PC-9 (cell line): ENCODE measurements around the gene CDH20. TPM values are rescaled to one million over a fixed set of nuclear protein-coding genes. Genes with fewer than 3 reads are reported as not detected.

ENCODE experiments used
- BruUV-seq: library from RNA; stranded (reverse); fragments of 400-500 nt; replicated peaks from 2 replicates; lab custom pipeline; 2021; lab: Mats Ljungman, UMichigan
- CTCF ChIA-PET: fragments of 300-600 bp; sonication (Branson Sonifier 250); formaldehyde crosslinking; loops from one replicate; lab custom pipeline; 2022; ENCODE audit warnings: antibody characterized with exemption; lab: Charles Lee
- POLR2A ChIA-PET: fragments of 300-600 bp; sonication (Branson Sonifier 250); formaldehyde crosslinking; loops from one replicate; lab custom pipeline; 2022; ENCODE audit warnings: antibody characterized with exemption; ENCODE audit not compliant: unreplicated experiment; lab: Charles Lee
- DNase-seq, 2 experiments: peaks; one replicate each; pipeline versions ENCODE4 v3.0.0 to v3.0.0-alpha.2; 2015 to 2022; ENCODE audit warnings: mixed read lengths in 1 of 2
- H2AFZ ChIP-seq: fragments of 200-600 bp; sonication (generic); 2 replicates; pipeline ENCODE4 v1.8.1; 2017; ENCODE audit warnings: antibody characterized with exemption
- H3F3A ChIP-seq: fragments of 200-600 bp; sonication (generic); 2 replicates; pipeline ENCODE4 v1.8.1; 2017; ENCODE audit warnings: antibody characterized with exemption, mild to moderate bottlenecking, low read depth; ENCODE audit not compliant: insufficient read depth
- H3K27ac ChIP-seq: fragments of 200-600 bp; sonication (generic); 2 replicates; pipeline ENCODE4 v1.6.1; 2016; ENCODE audit warnings: mixed run types
- H3K27me3 ChIP-seq: fragments of 200-600 bp; sonication (generic); 2 replicates; pipeline ENCODE4 v1.6.1; 2016; ENCODE audit warnings: low read depth, mixed run types; ENCODE audit not compliant: insufficient read depth
- H3K36me3 ChIP-seq: fragments of 200-600 bp; sonication (generic); 2 replicates; pipeline ENCODE4 v1.6.1; 2016; ENCODE audit warnings: low read depth, mixed run types
- H3K4me1 ChIP-seq: fragments of 200-600 bp; sonication (generic); replicated peaks from 2 replicates; pipeline ENCODE4 v1.6.1; 2016; ENCODE audit warnings: mixed run types; ENCODE audit not compliant: insufficient read depth
- H3K4me2 ChIP-seq: fragments of 200-600 bp; sonication (generic); 2 replicates; pipeline ENCODE4 v1.6.1; 2017; ENCODE audit warnings: mixed run types
- H3K4me3 ChIP-seq: fragments of 200-600 bp; sonication (generic); 2 replicates; pipeline ENCODE4 v1.6.1; 2016; ENCODE audit warnings: mixed run types
- H3K79me2 ChIP-seq: fragments of 200-600 bp; sonication (generic); 2 replicates; pipeline ENCODE4 v1.6.1; 2017; ENCODE audit warnings: low read depth, mixed run types
- H3K9me2 ChIP-seq: fragments of 200-600 bp; sonication (generic); 2 replicates; pipeline ENCODE4 v1.8.1; 2017; ENCODE audit warnings: mild to moderate bottlenecking; ENCODE audit not compliant: insufficient read depth
- H3K9me3 ChIP-seq: fragments of 200-600 bp; sonication (generic); 2 replicates; pipeline ENCODE4 v1.8.1; 2016; ENCODE audit warnings: low read depth; ENCODE audit not compliant: insufficient read depth
- H4K20me1 ChIP-seq: fragments of 200-600 bp; sonication (generic); 2 replicates; pipeline ENCODE4 v1.8.1; 2017; ENCODE audit not compliant: insufficient read depth
- CTCF ChIP-seq: fragments of 200-600 bp; sonication (generic); conservative IDR thresholded peaks from 2 replicates; pipeline ENCODE4 v1.6.1; 2017; ENCODE audit warnings: mixed run types, antibody characterized with exemption, mild to moderate bottlenecking, moderate library complexity
- EZH2 ChIP-seq: fragments of 200-600 bp; sonication (generic); IDR thresholded peaks from 2 replicates; pipeline ENCODE4 v1.8.0; 2017; ENCODE audit warnings: antibody characterized with exemption, low read depth
- intact Hi-C: fragments of 100-400 bp; cut with micrococcal nuclease; formaldehyde crosslinking; loops from one replicate; pipeline ENCODE4 v1.10.0; 2022; ENCODE audit not compliant: unreplicated experiment
- total RNA-seq: library from RNA; stranded (reverse); gene quantifications from 2 replicates; pipeline ENCODE4 v1.2.3, GENCODE V29; 2021

CDH20 gene
- total RNA-seq, 1 experiment from 2014 or later, result not detected

GRCh38 chr18:61596296-61596695 lies 263.1 kb downstream of the CDH20 start:
- no peak overlapping the region for H3K27ac ChIP-seq
- H3K9me3 ChIP-seq, result no peaks in the 10 kb centered on the region
- no peaks in the 10 kb centered on the region for H3K27me3 ChIP-seq
- no peaks in the 10 kb centered on the region for H4K20me1 ChIP-seq
- no peak overlapping the region for H3K4me2 ChIP-seq
- intact Hi-C loops, result no loop called here
- TF ChIP-seq CTCF, result no peak
- no peak for TF ChIP-seq EZH2
- H3F3A ChIP-seq, result no peaks in the 10 kb centered on the region
- no peak overlapping the region for H3K4me3 ChIP-seq
- ChIA-PET CTCF (no interaction called here), POLR2A (no interaction called here)
- no peaks in the 10 kb centered on the region for H3K79me2 ChIP-seq
- H2AFZ ChIP-seq, result no peak overlapping the region
- no peaks in the 10 kb centered on the region for H3K4me1 ChIP-seq
- no peaks in the 10 kb centered on the region for H3K36me3 ChIP-seq
- H3K9me2 ChIP-seq, result no peaks in the 10 kb centered on the region
- DNase-seq, result no peak
- BruUV-seq, result no TSS peak

GRCh38 chr18:61597316-61597715 lies 264.1 kb downstream of the CDH20 start:
- Histone ChIP-seq H4K20me1 (no peaks in the 10 kb centered on the region), H3K27ac (no peak overlapping the region), H2AFZ (no peak overlapping the region), H3K4me3 (no peak overlapping the region), H3K4me1 (no peaks in the 10 kb centered on the region), H3K27me3 (no peaks in the 10 kb centered on the region), H3K9me3 (no peaks in the 10 kb centered on the region), H3K9me2 (no peaks in the 10 kb centered on the region), H3K4me2 (no peak overlapping the region), H3F3A (no peaks in the 10 kb centered on the region), H3K79me2 (no peaks in the 10 kb centered on the region), H3K36me3 (no peaks in the 10 kb centered on the region)
- ChIA-PET CTCF (no interaction called here), POLR2A (no interaction called here)
- BruUV-seq, result no TSS peak
- intact Hi-C loops, result no loop called here
- TF ChIP-seq CTCF (no peak), EZH2 (no peak)
- DNase-seq, result no peak

GRCh38 chr18:61600422-61600821 lies 267.2 kb downstream of the CDH20 start:
- Histone ChIP-seq H3K9me2 (no peaks in the 10 kb centered on the region), H4K20me1 (no peaks in the 10 kb centered on the region), H3K36me3 (no peaks in the 10 kb centered on the region), H3K9me3 (no peaks in the 10 kb centered on the region), H3K79me2 (no peaks in the 10 kb centered on the region), H3K27me3 (no peaks in the 10 kb centered on the region), H3K4me2 (no peak overlapping the region), H3K4me3 (no peak overlapping the region), H3K27ac (no peak overlapping the region), H3F3A (no peaks in the 10 kb centered on the region), H3K4me1 (no peaks in the 10 kb centered on the region), H2AFZ (no peak overlapping the region)
- intact Hi-C loops, result loop anchor here (10.0 kb wide), 1 partner anchor 54 kb away; no protein-coding TSS in a partner anchor
- ChIA-PET POLR2A (no interaction called here), CTCF (no interaction called here)
- no TSS peak for BruUV-seq
- TF ChIP-seq EZH2, result no peak
- TF ChIP-seq CTCF, result no peak
- DNase-seq, result no peak
